A549 (cell line): ENCODE data around the gene PRKD2. TPM values are rescaled to one million over a fixed set of nuclear protein-coding genes. Genes with fewer than 3 reads are reported as not detected.
A peak's percentile ranks its signal among the peaks of the same experiment; 100 is the strongest.
"Not testable (repeated sequence)": the region's sequence is repeated elsewhere in the genome, so short reads cannot be mapped to it uniquely, and the experiment has no call there.

Experiments used
- ATAC-seq, 2 experiments: fragments of 200-7000 bp in 1 of 2; fragments of >200 bp in 1 of 2; cut with Nextera tagmentation in 1 of 2; cut with Tn5 transposase in 1 of 2; 3 replicates each; pipeline versions ENCODE4 v1.8.0 to v1.9.1; 2018 to 2020; ENCODE audit warnings: mild to moderate bottlenecking in 1 of 2, moderate library complexity in 1 of 2
- CTCF ChIA-PET: fragments of 300-600 bp; sonication (Branson Sonifier 250); formaldehyde crosslinking; extraction: SDS; loops from one replicate; lab custom pipeline; 2021; ENCODE audit warnings: antibody characterized with exemption, inconsistent platforms; lab: Yijun Ruan, JAX
- POLR2A ChIA-PET: fragments of 350-600 bp; formaldehyde crosslinking; extraction: SDS; loops from one replicate; lab custom pipeline; 2021; ENCODE audit warnings: antibody characterized with exemption, inconsistent platforms; lab: Yijun Ruan, JAX
- DNase-seq, 2 experiments: peaks; one replicate each; pipeline versions ENCODE4 v3.0.0 to v3.0.0-alpha.2; 2011 to 2016; ENCODE audit warnings: low read depth in 1 of 2, low spot score in 1 of 2
- FAIRE-seq: peaks from 2 replicates; lab custom pipeline; 2011; peaks lifted over from hg19 to GRCh38; lab: Jason Lieb, UNC
- H3K27ac ChIP-seq, 2 experiments: fragments of >200 bp; sonication (Bioruptor Twin); formaldehyde crosslinking; 3 replicates each; pipeline ENCODE4 v1.5.1; 2016 to 2017
- H3K4me1 ChIP-seq: fragments of >200 bp; sonication (Bioruptor Twin); formaldehyde crosslinking; 3 replicates; pipeline ENCODE4 v1.6.1; 2016
- H3K4me2 ChIP-seq: fragments of >200 bp; sonication (Bioruptor Twin); formaldehyde crosslinking; 3 replicates; pipeline ENCODE4 v1.6.1; 2016
- H3K4me3 ChIP-seq: fragments of >200 bp; sonication (Bioruptor Twin); formaldehyde crosslinking; 3 replicates; pipeline ENCODE4 v1.5.1; 2016
- H3K9me3 ChIP-seq: fragments of >200 bp; sonication (Bioruptor Twin); formaldehyde crosslinking; 3 replicates; pipeline ENCODE4 v1.6.1; 2016
- CBX8 ChIP-seq: fragments of 200-600 bp; sonication (generic); IDR thresholded peaks from 2 replicates; pipeline ENCODE4 v1.6.1; 2016
- CEBPB ChIP-seq, 2 experiments: fragments of >200 bp in 1 of 2; sonication (Bioruptor Twin) in 1 of 2; formaldehyde crosslinking in 1 of 2; IDR thresholded peaks; 2 replicates each; pipeline ENCODE4 v1.6.1; 2012 to 2016
- CHD2 ChIP-seq: fragments of 150-350 bp; IDR thresholded peaks from 2 replicates; pipeline ENCODE4 v1.6.1; 2014; ENCODE audit warnings: low read length; ENCODE audit not compliant: partially characterized antibody
- FOXS1 ChIP-seq: fragments of 250-450 bp; sonication (Bioruptor Pico); IDR thresholded peaks from 2 replicates; pipeline ENCODE4 v1.5.0; 2020; ENCODE audit warnings: mild to moderate bottlenecking, moderate library complexity
- HEYL ChIP-seq: fragments of 250-450 bp; sonication (Bioruptor Pico); IDR thresholded peaks from 2 replicates; pipeline ENCODE4 v1.8.0; 2021; ENCODE audit warnings: mild to moderate bottlenecking, moderate library complexity
- HOXA7 ChIP-seq: fragments of 250-450 bp; sonication (Bioruptor Pico); IDR thresholded peaks from 2 replicates; pipeline ENCODE4 v1.5.0; 2020; ENCODE audit warnings: mild to moderate bottlenecking, moderate library complexity
- JUNB ChIP-seq: fragments of >200 bp; sonication (Bioruptor Twin); formaldehyde crosslinking; IDR thresholded peaks from 2 replicates; pipeline ENCODE4 v1.6.1; 2016
- MAZ ChIP-seq: fragments of 150-350 bp; IDR thresholded peaks from 2 replicates; pipeline ENCODE4 v1.6.1; 2014; ENCODE audit warnings: antibody characterized with exemption, low read depth, low read length, borderline replicate concordance
- MYC ChIP-seq: IDR thresholded peaks from 2 replicates; pipeline ENCODE4 v1.6.1; 2012; ENCODE audit warnings: mild to moderate bottlenecking, inconsistent platforms, low read length, improper control_type of control experiment, borderline replicate concordance
- NPAS2 ChIP-seq: fragments of 250-450 bp; sonication (Bioruptor Pico); IDR thresholded peaks from 2 replicates; pipeline ENCODE4 v1.8.0; 2022; ENCODE audit warnings: mild to moderate bottlenecking, moderate library complexity, borderline replicate concordance
- NR3C1 ChIP-seq: fragments of >200 bp; sonication (Bioruptor Twin); formaldehyde crosslinking; IDR thresholded peaks from 3 replicates; pipeline ENCODE4 v1.6.1; 2017
- PHF8 ChIP-seq: fragments of 200-600 bp; sonication (generic); IDR thresholded peaks from 2 replicates; pipeline ENCODE4 v1.6.1; 2016; ENCODE audit warnings: low read depth, mild to moderate bottlenecking, antibody characterized with exemption, moderate library complexity, borderline replicate concordance
- RCOR1 ChIP-seq: fragments of 150-350 bp; IDR thresholded peaks from 2 replicates; pipeline ENCODE4 v1.6.1; 2014; ENCODE audit warnings: antibody characterized with exemption, low read length, low read depth
- RFX5 ChIP-seq: fragments of 450-650 bp; IDR thresholded peaks from 2 replicates; pipeline ENCODE4 v1.7.1; 2014; ENCODE audit warnings: antibody characterized with exemption, mild to moderate bottlenecking, moderate library complexity
- TFCP2L1 ChIP-seq: fragments of 250-450 bp; sonication (Bioruptor Pico); IDR thresholded peaks from 2 replicates; pipeline ENCODE4 v1.5.0; 2021; ENCODE audit warnings: mild to moderate bottlenecking
- TP53 ChIP-seq: fragments of 250-450 bp; sonication (Bioruptor Pico); IDR thresholded peaks from 2 replicates; pipeline ENCODE4 v1.5.0; 2021; ENCODE audit warnings: mild to moderate bottlenecking, moderate library complexity
- ZFP36 ChIP-seq: fragments of 450-650 bp; IDR thresholded peaks from 2 replicates; pipeline ENCODE4 v1.6.1; 2014; ENCODE audit warnings: borderline replicate concordance; ENCODE audit not compliant: partially characterized antibody
- WGBS: methylation state at CpG from one replicate; pipeline ENCODE4 v1.1.6; 2017; ENCODE audit errors: missing lambda C conversion rate; 5-methylcytosine and 5-hydroxymethylcytosine counted together
- polyA plus RNA-seq, 4 experiments: library from polyadenylated mRNA; depleted of rRNA in 3 of 4; stranded (reverse); fragments of >200 nt; fragmentation: RNase III in 1 of 4; extraction: RNeasy Plus Mini Kit Qiagen cat#74134 plus additional on column Dnase treatment in 1 of 4; gene quantifications; 2 replicates in 3 of 4; 3 replicates in 1 of 4; pipeline ENCODE4 v1.2.3, GENCODE V29; 2011 to 2017
- TF ChIP-seq, protein P1 (sequence below): fragments of 450-650 bp; IDR thresholded peaks from 2 replicates; pipeline ENCODE4 v1.6.1; 2014; ENCODE audit warnings: antibody characterized with exemption
- TF ChIP-seq, protein P2 (sequence below): fragments of >200 bp; sonication (Bioruptor Twin); formaldehyde crosslinking; IDR thresholded peaks from 3 replicates; pipeline ENCODE4 v1.6.1; 2016
- TF ChIP-seq, protein P3 (sequence below): fragments of >200 bp; sonication (Bioruptor Twin); formaldehyde crosslinking; IDR thresholded peaks from 3 replicates; pipeline ENCODE4 v1.5.1; 2016

PRKD2 gene
- polyA plus RNA-seq, 2 of the 4 experiments (the other 2 are of a cell fraction) = 8.3 to 24.6 TPM

DNA sequence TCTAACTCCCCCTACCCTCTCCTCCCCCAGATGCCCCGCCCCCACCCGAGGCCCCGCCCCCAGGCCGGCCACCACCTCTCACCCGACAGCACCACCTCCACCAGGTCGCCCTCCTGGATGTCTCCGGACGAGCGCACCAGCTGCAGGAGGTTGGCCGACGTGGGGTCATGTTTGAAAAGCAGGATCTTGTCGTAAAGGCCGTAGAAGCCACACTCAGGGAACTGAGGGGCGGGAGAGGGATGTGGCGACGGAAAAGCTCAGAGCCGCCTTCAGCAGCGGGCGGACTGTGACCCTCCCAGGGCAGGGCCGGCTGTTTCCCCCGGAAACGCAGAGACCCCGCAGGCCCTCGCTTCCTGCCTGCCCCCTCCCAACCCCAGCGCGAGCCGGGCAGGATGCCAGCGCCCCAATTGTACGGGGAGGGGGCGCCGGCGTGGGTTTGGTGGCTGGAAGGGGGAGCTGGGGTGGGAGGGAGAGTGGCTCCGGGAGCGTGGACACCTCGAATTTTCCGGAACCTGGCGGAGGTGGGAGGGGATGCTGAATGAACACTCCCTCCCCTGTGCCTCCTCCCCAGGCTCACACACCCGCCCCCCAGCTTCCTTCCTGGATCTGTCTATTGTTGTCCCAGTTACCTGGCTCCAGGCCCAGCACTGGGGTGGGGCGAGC lies 3.0 kb downstream of the PRKD2 start (continued):
- TF ChIP-seq, protein P1, sequence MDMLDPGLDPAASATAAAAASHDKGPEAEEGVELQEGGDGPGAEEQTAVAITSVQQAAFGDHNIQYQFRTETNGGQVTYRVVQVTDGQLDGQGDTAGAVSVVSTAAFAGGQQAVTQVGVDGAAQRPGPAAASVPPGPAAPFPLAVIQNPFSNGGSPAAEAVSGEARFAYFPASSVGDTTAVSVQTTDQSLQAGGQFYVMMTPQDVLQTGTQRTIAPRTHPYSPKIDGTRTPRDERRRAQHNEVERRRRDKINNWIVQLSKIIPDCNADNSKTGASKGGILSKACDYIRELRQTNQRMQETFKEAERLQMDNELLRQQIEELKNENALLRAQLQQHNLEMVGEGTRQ = no peak
- TF ChIP-seq HEYL (CRISPR knock-in tag) = no peak
- TF ChIP-seq, protein P2, sequence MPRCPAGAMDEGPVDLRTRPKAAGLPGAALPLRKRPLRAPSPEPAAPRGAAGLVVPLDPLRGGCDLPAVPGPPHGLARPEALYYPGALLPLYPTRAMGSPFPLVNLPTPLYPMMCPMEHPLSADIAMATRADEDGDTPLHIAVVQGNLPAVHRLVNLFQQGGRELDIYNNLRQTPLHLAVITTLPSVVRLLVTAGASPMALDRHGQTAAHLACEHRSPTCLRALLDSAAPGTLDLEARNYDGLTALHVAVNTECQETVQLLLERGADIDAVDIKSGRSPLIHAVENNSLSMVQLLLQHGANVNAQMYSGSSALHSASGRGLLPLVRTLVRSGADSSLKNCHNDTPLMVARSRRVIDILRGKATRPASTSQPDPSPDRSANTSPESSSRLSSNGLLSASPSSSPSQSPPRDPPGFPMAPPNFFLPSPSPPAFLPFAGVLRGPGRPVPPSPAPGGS = 0 out of 3 replicates have a peak, but pooled peaks have one; percentile 36
- peak; percentile 35; the same call in 1 of the 2 replicates for TF ChIP-seq PHF8
- no peak for TF ChIP-seq NR3C1
- no peak for TF ChIP-seq FOXS1
- TF ChIP-seq CEBPB (IDR thresholded peaks at IDR 0.05) = no peak
- TF ChIP-seq HOXA7 (CRISPR knock-in tag) = no peak

DNA sequence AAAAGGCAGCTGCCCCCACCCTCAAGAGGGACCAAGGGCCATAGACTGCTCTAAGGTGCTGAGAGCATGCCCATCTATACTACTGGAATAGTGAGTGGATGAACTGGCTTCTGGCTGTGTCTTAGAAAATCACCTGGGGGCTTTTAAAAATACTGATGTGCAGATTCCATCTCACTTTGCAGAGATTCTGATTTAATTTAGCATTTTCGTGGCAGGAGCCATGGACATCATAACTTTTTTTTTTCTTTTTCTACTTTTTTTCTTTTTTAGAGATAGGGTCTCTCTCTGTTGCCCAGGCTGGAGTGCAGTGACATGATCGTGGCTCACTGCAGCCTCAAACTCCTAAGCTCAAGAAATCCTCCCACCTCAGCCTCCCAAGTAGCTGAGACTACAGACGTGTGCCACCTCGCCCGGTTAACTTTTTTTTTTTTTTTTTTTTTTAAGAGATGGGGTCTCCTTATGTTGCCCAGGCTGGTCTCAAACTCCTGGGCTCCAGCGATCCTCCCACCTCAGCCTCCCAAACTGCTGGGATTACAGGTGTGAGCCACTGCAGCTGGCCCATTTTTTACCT lies 4.1 kb downstream of the PRKD2 start:
- POLR2A ChIA-PET = interaction anchor here (0.7 kb wide), 1 partner anchor 13 kb away, joined by 3 read pairs; no protein-coding TSS in a partner anchor
- WGBS = 88% methylated on average over 6 of the region's 6 CpGs
- ATAC-seq, H3K27ac ChIP-seq, FAIRE-seq, H3K4me3 ChIP-seq, H3K9me3 ChIP-seq, DNase-seq: not testable (repeated sequence)
- CTCF ChIA-PET = interaction anchor here (1.0 to 8.7 kb wide), 7 partner anchors 10 to 183 kb away, joined by 3 to 102 read pairs (median 4); partner anchors contain the start of gene DACT3
- peaks cover 23% of the 10 kb centered on the region for H3K4me1 ChIP-seq
- peak overlapping the region; percentile 98 for H3K4me2 ChIP-seq

DNA sequence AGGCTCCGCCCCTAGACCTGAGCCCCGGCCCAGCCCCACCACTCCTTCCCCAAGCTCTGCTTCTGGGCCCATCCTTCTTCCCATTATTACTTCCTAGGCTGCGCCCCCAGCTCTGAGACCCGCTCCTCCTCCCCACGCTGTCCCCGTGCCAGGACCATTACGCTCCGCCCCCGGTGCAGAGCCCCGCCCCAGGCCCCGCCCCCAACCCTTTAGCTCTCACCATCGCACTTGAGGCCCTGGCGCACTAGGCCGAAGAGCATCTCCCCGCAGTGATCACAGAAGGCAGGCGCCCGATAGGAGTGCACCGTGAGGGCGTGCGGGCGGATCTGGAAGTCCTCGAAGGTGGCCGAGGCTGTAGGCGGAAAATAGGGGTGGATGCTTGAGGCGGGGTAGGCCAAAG lies 6.2 kb downstream of the PRKD2 start:
- H3K27ac ChIP-seq = no peak overlapping the region
- H3K4me2 ChIP-seq = no peak overlapping the region
- peaks cover 15% of the 10 kb centered on the region for H3K4me1 ChIP-seq
- ATAC-seq = no peak
- CTCF ChIA-PET = interaction anchor here (0.7 to 8.7 kb wide), 10 partner anchors 9 to 168 kb away, joined by 3 to 102 read pairs (median 4); partner anchors contain the start of gene DACT3
- no peak for DNase-seq
- no peak for TF ChIP-seq RFX5
- TF ChIP-seq NPAS2 (CRISPR knock-in tag) = no peak
- TF ChIP-seq, protein P3, sequence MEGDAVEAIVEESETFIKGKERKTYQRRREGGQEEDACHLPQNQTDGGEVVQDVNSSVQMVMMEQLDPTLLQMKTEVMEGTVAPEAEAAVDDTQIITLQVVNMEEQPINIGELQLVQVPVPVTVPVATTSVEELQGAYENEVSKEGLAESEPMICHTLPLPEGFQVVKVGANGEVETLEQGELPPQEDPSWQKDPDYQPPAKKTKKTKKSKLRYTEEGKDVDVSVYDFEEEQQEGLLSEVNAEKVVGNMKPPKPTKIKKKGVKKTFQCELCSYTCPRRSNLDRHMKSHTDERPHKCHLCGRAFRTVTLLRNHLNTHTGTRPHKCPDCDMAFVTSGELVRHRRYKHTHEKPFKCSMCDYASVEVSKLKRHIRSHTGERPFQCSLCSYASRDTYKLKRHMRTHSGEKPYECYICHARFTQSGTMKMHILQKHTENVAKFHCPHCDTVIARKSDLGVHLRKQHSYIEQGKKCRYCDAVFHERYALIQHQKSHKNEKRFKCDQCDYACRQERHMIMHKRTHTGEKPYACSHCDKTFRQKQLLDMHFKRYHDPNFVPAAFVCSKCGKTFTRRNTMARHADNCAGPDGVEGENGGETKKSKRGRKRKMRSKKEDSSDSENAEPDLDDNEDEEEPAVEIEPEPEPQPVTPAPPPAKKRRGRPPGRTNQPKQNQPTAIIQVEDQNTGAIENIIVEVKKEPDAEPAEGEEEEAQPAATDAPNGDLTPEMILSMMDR = no peak
- TF ChIP-seq RCOR1 = no peak
- TF ChIP-seq CHD2 = no peak
- TF ChIP-seq HEYL (CRISPR knock-in tag) = no peak
- TF ChIP-seq, protein P1 = no peak
- TF ChIP-seq TP53 (CRISPR knock-in tag) = no peak
- no peak for TF ChIP-seq CBX8
- TF ChIP-seq TFCP2L1 (CRISPR knock-in tag) = no peak
- no peak for TF ChIP-seq ZFP36
- no peak for TF ChIP-seq NR3C1
- TF ChIP-seq MAZ = no peak
- no peak for TF ChIP-seq JUNB
- TF ChIP-seq MYC = no peak
- TF ChIP-seq, all 56 proteins: peak for 0
- no peak for FAIRE-seq
- Histone ChIP-seq H3K9me3 (no peaks in the 10 kb centered on the region), H3K4me3 (no peak overlapping the region)
- WGBS = 92% methylated on average over 19 of the region's 25 CpGs
- POLR2A ChIA-PET = no interaction called here
